Activated CD8-positive, alpha-beta memory T cell treated with anti-CD3 and anti-CD28 coated beads for 4 hours (primary cell): Measurements from ENCODE around the gene SLC66A2.

Source experiments
- DNase-seq, 2 donors: peaks; one replicate each; pipeline ENCODE4 v3.0.0-alpha.2; 2020; ENCODE audit warnings: low read depth in 2 of 2

Gene SLC66A2

GRCh38 chr18:79903071-79903635, 48.3 kb downstream of the SLC66A2 start:
- no peak for DNase-seq

- DNase-seq: no peak
These were observed 48.8 kb downstream of the SLC66A2 start for GRCh38 chr18:79902640-79903039.

GRCh38 chr18:79902075-79902474, 49.4 kb downstream of the SLC66A2 start:
- DNase-seq: no peak

GRCh38 chr18:79901665-79902064, 49.8 kb downstream of the SLC66A2 start:
- no peak for DNase-seq

GRCh38 chr18:79900610-79901570, 50.6 kb downstream of the SLC66A2 start:
- DNase-seq: no peak

GRCh38 chr18:79899609-79900445, 51.6 kb downstream of the SLC66A2 start:
- DNase-seq: no peak

GRCh38 chr18:79898952-79899608, 52.4 kb downstream of the SLC66A2 start:
- DNase-seq: no peak

GRCh38 chr18:79897940-79898625, 53.4 kb downstream of the SLC66A2 start:
- no peak for DNase-seq

GRCh38 chr18:79896738-79897137, 54.7 kb downstream of the SLC66A2 start:
- DNase-seq: no peak

GRCh38 chr18:79890674-79891073, 60.8 kb downstream of the SLC66A2 start:
- no peak for DNase-seq

GRCh38 chr18:79889569-79889968, 61.9 kb downstream of the SLC66A2 start:
- no peak for DNase-seq

GRCh38 chr18:79888016-79888415, 63.4 kb downstream of the SLC66A2 start:
- no peak for DNase-seq

GRCh38 chr18:79887181-79888000, 64.1 kb downstream of the SLC66A2 start:
- no peak for DNase-seq

GRCh38 chr18:79884963-79885728, 66.3 kb downstream of the SLC66A2 start:
- no peak for DNase-seq

- DNase-seq: no peak
These were observed 67.0 kb downstream of the SLC66A2 start for GRCh38 chr18:79884294-79884962.

- no peak for DNase-seq
These were observed 67.8 kb downstream of the SLC66A2 start for GRCh38 chr18:79883461-79884293.

GRCh38 chr18:79882522-79883241, 68.8 kb downstream of the SLC66A2 start:
- no peak for DNase-seq
